ENCODE measurements around the gene FZD2.
"Not testable (repeated sequence)": the region's sequence is repeated elsewhere in the genome, so short reads cannot be mapped to it uniquely, and the experiment has no call there.

- not testable (repeated sequence) for TF ChIP-seq EZH2phosphoT487 (IDR thresholded peaks at IDR 0.05; ENCODE audit: insufficient read depth, low read depth); EZH2 (IDR thresholded peaks at IDR 0.05; ENCODE audit: insufficient read depth, poor library complexity, severe bottlenecking)
These were observed 19.4 kb upstream of the FZD2 start for GRCh38 chr17:44537922-44538321.
